Measurements from ENCODE around the gene GHRH. TPM values are rescaled to one million over a fixed set of nuclear protein-coding genes. Genes with fewer than 3 reads are reported as not detected.
A peak's percentile ranks its signal among the peaks of the same experiment; 100 is the strongest.

The GHRH gene
- total RNA-seq, 2 donors from 2014 or later: not detected

DNA sequence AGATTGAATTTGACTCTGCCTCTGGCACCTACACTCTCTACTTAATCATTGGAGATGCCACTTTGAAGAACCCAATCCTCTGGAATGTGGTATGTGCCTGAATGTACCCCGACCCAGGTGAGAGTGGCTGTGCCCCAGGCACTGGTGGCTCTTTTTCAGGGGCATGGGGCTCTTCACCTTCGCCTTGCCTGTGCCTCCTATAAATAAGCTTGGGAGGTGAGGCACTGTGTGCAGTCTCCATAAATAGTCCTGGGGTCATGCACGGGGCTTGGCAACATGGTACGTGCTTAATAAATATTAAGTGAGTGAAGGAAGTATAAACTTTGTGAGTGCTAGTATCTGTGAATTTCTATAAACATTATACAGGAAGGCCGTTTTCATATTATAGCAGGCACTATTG, 33.0 kb downstream of the GHRH start:
- H3K36me3 Mint-ChIP-seq (ENCODE audit: low read depth): peaks cover 100% of the 10 kb centered on the region
- H3K4me3 Mint-ChIP-seq: no peak overlapping the region
- no peak for ATAC-seq (replicated peaks)
- no peaks in the 10 kb centered on the region for H3K9me3 Mint-ChIP-seq
- no peaks in the 10 kb centered on the region for H3K27me3 Mint-ChIP-seq
- H3K27ac Mint-ChIP-seq: peak overlapping the region; percentile 3
- no peaks in the 10 kb centered on the region for H3K4me1 Mint-ChIP-seq

- ATAC-seq (replicated peaks): no peak
- H3K36me3 Mint-ChIP-seq (ENCODE audit: low read depth): peaks cover 100% of the 10 kb centered on the region
- no peak overlapping the region for H3K27ac Mint-ChIP-seq
Observed at GRCh38 chr20:37228082-37228481, 33.5 kb downstream of the GHRH start.

DNA sequence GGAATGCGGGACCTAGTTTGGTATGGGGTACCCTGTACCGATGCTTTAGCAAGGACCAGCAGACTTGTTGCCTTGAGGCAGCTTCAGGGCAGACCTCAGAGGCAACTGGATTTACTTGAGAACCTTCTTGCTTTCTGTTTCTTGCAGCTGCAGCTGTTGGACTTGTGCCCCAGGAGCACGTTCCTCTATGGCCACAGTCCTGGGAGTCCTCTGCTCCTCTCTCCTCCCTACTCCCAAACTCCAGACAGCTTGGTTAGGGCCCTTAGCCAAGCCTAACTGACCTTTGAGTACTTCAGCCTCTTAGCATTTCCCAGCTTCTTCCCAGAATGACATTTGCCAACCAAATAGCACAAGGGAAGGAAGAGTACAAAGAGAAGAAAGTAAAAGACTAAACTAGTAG, 34.7 kb downstream of the GHRH start:
- H3K9me3 Mint-ChIP-seq: no peaks in the 10 kb centered on the region
- no peak for ATAC-seq (replicated peaks)
- H3K4me3 Mint-ChIP-seq: no peak overlapping the region
- H3K27ac Mint-ChIP-seq: peak overlapping the region; percentile 46
- H3K4me1 Mint-ChIP-seq: no peaks in the 10 kb centered on the region
- H3K36me3 Mint-ChIP-seq (ENCODE audit: low read depth): peaks cover 100% of the 10 kb centered on the region
- H3K27me3 Mint-ChIP-seq: no peaks in the 10 kb centered on the region

More at GRCh38 chr20:37228082-37228481, 33.5 kb downstream of the GHRH start:
- no peaks in the 10 kb centered on the region for H3K9me3 Mint-ChIP-seq
- no peak overlapping the region for H3K4me3 Mint-ChIP-seq
- H3K27me3 Mint-ChIP-seq: no peaks in the 10 kb centered on the region
- no peaks in the 10 kb centered on the region for H3K4me1 Mint-ChIP-seq

DNA sequence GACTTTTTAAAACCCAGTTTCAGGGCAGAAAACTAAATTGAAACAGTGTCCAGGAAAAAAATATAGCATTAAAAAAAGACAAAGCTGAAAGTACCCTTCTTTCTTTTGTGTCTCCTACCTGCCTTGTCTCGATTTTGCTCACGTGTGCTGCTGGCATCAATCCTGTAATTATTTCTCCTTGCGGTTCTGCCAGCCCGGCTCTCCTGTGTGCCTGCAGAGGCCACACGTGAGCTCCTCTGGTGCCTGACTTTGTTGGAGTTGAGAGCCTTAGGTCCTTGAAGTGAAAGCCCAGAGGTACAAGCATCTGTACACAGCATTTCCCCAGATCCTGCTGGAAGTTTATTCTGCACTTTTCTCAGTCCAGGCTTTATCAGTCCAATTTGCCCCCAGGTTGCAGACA, 36.5 kb downstream of the GHRH start:
- H3K27ac Mint-ChIP-seq: no peak overlapping the region
- no peaks in the 10 kb centered on the region for H3K9me3 Mint-ChIP-seq
- H3K4me3 Mint-ChIP-seq: no peak overlapping the region
- no peak for ATAC-seq (replicated peaks)
- H3K27me3 Mint-ChIP-seq: no peaks in the 10 kb centered on the region
- H3K4me1 Mint-ChIP-seq: peaks cover under 1% of the 10 kb centered on the region
- peaks cover 97% of the 10 kb centered on the region for H3K36me3 Mint-ChIP-seq (ENCODE audit: low read depth)

GRCh38 chr20:37223053-37223452, 38.6 kb downstream of the GHRH start:
- peak; percentile 44 for ATAC-seq (replicated peaks)
- peak overlapping the region; percentile 36 for H3K27ac Mint-ChIP-seq
- H3K4me1 Mint-ChIP-seq: peaks cover 6% of the 10 kb centered on the region
- H3K36me3 Mint-ChIP-seq (ENCODE audit: low read depth): peaks cover 95% of the 10 kb centered on the region
- no peaks in the 10 kb centered on the region for H3K27me3 Mint-ChIP-seq
- H3K4me3 Mint-ChIP-seq: no peak overlapping the region
- H3K9me3 Mint-ChIP-seq: no peaks in the 10 kb centered on the region

GRCh38 chr20:37222086-37222485, 39.5 kb downstream of the GHRH start:
- Mint-ChIP-seq H3K4me1 (peaks cover 6% of the 10 kb centered on the region), H3K4me3 (no peak overlapping the region), H3K27ac (no peak overlapping the region), H3K36me3 (ENCODE audit: low read depth) (peaks cover 95% of the 10 kb centered on the region), H3K27me3 (no peaks in the 10 kb centered on the region), H3K9me3 (no peaks in the 10 kb centered on the region)
- ATAC-seq (replicated peaks): no peak

- peaks cover 6% of the 10 kb centered on the region for H3K4me1 Mint-ChIP-seq
- no peak for ATAC-seq (replicated peaks)
- H3K27ac Mint-ChIP-seq: no peak overlapping the region
- H3K4me3 Mint-ChIP-seq: no peak overlapping the region
- H3K9me3 Mint-ChIP-seq: no peaks in the 10 kb centered on the region
- no peaks in the 10 kb centered on the region for H3K27me3 Mint-ChIP-seq
- H3K36me3 Mint-ChIP-seq (ENCODE audit: low read depth): peaks cover 95% of the 10 kb centered on the region
Observed at GRCh38 chr20:37220731-37221130, 40.9 kb downstream of the GHRH start.

- peak overlapping the region; percentile 62 for H3K27ac Mint-ChIP-seq
- H3K9me3 Mint-ChIP-seq: no peaks in the 10 kb centered on the region
- ATAC-seq (replicated peaks): no peak
- H3K27me3 Mint-ChIP-seq: no peaks in the 10 kb centered on the region
- peaks cover 6% of the 10 kb centered on the region for H3K4me1 Mint-ChIP-seq
- H3K36me3 Mint-ChIP-seq (ENCODE audit: low read depth): peaks cover 95% of the 10 kb centered on the region
- no peak overlapping the region for H3K4me3 Mint-ChIP-seq
Observed at GRCh38 chr20:37219751-37220668, 41.6 kb downstream of the GHRH start.

DNA sequence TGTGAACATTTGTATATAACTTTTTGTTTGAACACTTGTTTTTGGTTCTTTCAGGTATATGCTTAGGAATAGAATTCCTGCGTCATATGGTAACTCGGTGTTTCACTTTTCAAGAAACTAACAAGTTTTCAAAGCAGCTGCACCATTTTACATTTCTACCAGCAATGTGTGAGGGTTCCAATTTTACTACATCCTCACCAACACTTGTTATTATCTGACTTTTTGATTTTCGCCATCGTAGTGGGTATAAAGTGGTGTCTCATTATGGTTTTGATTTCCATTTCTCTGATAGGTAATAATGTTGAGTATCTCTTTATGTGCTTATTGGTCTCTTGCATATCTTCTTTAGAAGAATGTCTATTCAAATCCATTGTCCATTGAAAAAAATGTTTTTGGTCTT, 42.6 kb downstream of the GHRH start:
- peaks cover 95% of the 10 kb centered on the region for H3K36me3 Mint-ChIP-seq (ENCODE audit: low read depth)
- no peaks in the 10 kb centered on the region for H3K27me3 Mint-ChIP-seq
- no peak overlapping the region for H3K4me3 Mint-ChIP-seq

GRCh38 chr20:37218441-37218840, 43.2 kb downstream of the GHRH start:
- Mint-ChIP-seq H3K9me3 (no peaks in the 10 kb centered on the region), H3K27ac (no peak overlapping the region), H3K36me3 (ENCODE audit: low read depth) (peaks cover 95% of the 10 kb centered on the region), H3K4me1 (peaks cover 6% of the 10 kb centered on the region), H3K4me3 (no peak overlapping the region), H3K27me3 (no peaks in the 10 kb centered on the region)
- no peak for ATAC-seq (replicated peaks)

More for the DNA sequence above, 42.6 kb downstream of the GHRH start:
- no peak for ATAC-seq (replicated peaks)
- no peak overlapping the region for H3K27ac Mint-ChIP-seq
- H3K4me1 Mint-ChIP-seq: peaks cover 6% of the 10 kb centered on the region
- H3K9me3 Mint-ChIP-seq: no peaks in the 10 kb centered on the region

DNA sequence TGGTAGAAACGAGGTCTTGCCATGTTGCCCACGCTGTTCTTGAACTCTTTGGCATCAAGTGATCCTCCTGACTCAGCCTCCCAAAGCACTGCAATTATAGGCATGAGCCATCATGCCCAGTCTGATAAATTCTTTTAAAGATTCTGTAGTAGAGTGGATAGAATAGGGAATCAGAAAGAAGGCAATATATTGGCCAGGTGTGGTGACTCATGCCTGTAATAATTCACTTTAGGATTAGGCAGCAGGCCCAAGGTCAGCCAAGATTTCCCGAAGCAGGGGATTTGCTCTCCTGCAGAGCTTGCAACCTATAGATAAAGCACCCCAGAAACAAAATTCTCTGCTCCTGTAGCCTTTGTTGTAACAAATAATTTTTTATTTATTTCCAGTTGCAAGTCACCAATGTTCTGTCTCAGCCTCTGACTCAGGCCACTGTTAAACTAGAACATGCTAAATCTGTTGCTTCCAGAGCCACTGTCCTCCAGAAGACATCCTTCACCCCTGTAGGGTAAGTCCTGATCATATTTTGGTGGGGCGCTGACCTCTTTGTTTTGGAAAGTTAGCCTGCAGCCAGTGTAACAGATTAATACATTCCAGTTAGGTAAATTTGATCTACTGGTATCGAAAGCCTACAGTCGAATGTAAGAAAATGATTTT, 51.8 kb downstream of the GHRH start:
- peaks cover 93% of the 10 kb centered on the region for H3K36me3 Mint-ChIP-seq (ENCODE audit: low read depth)
- no peak for ATAC-seq (replicated peaks)
- no peak overlapping the region for H3K27ac Mint-ChIP-seq
- no peaks in the 10 kb centered on the region for H3K4me1 Mint-ChIP-seq
- no peaks in the 10 kb centered on the region for H3K27me3 Mint-ChIP-seq
- H3K9me3 Mint-ChIP-seq: no peaks in the 10 kb centered on the region
- H3K4me3 Mint-ChIP-seq: no peak overlapping the region

DNA sequence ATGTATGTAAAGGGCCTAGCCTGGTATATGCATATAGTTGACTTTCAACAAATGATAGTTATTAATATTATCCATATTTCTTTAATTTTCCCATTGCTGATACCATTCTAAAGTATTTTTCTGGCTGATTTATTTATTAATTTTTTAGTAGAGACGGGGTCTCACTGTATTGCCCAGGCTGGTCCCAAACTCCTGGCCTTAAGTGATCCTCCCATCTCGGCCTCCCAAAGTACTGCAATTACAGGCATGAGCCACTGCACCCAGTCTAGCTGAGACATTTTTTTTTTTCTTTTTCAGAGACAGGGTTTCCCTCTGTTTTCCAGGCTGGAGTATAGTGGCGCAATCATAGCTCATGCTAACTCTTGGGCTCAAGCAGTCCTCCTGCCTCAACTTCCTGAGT, 52.4 kb downstream of the GHRH start:
- no peaks in the 10 kb centered on the region for H3K4me1 Mint-ChIP-seq
- no peak overlapping the region for H3K27ac Mint-ChIP-seq
- no peaks in the 10 kb centered on the region for H3K9me3 Mint-ChIP-seq
- H3K27me3 Mint-ChIP-seq: no peaks in the 10 kb centered on the region
- H3K36me3 Mint-ChIP-seq (ENCODE audit: low read depth): peaks cover 93% of the 10 kb centered on the region
- H3K4me3 Mint-ChIP-seq: no peak overlapping the region
- ATAC-seq (replicated peaks): no peak

DNA sequence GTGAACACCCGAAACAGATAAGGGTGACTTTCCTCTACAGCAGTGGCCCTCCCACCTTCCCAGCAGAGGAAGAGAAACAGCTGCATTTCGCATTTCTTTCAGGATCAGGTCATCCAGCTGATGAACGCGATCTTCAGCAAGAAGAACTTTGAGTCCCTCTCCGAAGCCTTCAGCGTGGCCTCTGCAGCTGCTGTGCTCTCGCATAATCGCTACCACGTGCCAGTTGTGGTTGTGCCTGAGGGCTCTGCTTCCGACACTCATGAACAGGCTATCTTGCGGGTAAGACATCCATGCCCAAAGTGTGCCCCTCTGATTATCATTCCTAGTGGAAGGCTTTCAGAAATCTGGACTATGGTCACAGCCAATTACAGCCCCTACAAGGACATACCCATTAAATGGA, 54.4 kb downstream of the GHRH start:
- Mint-ChIP-seq H3K27ac (no peak overlapping the region), H3K36me3 (ENCODE audit: low read depth) (peaks cover 93% of the 10 kb centered on the region), H3K4me1 (no peaks in the 10 kb centered on the region), H3K9me3 (no peaks in the 10 kb centered on the region), H3K27me3 (no peaks in the 10 kb centered on the region), H3K4me3 (no peak overlapping the region)
- no peak for ATAC-seq (replicated peaks)

DNA sequence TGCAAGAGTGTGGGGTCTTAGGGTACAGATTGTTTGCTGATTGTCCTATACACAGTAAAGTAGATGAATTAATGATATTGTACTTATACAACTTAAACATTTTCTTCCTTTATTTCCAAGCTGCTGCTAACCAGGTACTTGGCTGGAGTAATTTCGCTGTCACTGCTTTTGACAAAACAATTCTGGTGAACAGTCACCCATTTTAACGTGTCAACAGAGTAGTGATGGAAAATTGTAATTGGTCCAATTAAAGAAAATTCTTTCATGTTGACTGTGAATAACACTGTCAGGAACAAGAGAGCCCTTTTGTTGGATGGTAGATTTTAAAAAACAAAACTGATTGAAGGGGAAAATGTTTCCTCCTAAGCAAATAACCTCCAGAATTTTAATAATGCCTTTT, 55.8 kb downstream of the GHRH start:
- Mint-ChIP-seq H3K4me3 (no peak overlapping the region), H3K27me3 (no peaks in the 10 kb centered on the region), H3K9me3 (no peaks in the 10 kb centered on the region), H3K27ac (no peak overlapping the region), H3K36me3 (ENCODE audit: low read depth) (peaks cover 96% of the 10 kb centered on the region), H3K4me1 (peaks cover 5% of the 10 kb centered on the region)
- ATAC-seq (replicated peaks): no peak

- Mint-ChIP-seq H3K27me3 (no peaks in the 10 kb centered on the region), H3K36me3 (ENCODE audit: low read depth) (peaks cover 97% of the 10 kb centered on the region), H3K4me1 (peaks cover 5% of the 10 kb centered on the region), H3K4me3 (no peak overlapping the region), H3K27ac (peak overlapping the region; percentile 6), H3K9me3 (no peaks in the 10 kb centered on the region)
- ATAC-seq (replicated peaks): no peak
Observed at GRCh38 chr20:37205130-37205529, 56.5 kb downstream of the GHRH start.

All from activated T-helper 17 cell treated with anti-CD3 and anti-CD28 coated beads, Interleukin-2, amount 50 U/mL, for 72 hours (primary cell).